GM19397 (cell line): Measurements from ENCODE around the gene ZNF814.
"Not testable (repeated sequence)": the region's sequence is repeated elsewhere in the genome, so short reads cannot be mapped to it uniquely, and the experiment has no call there.

Source experiments
- ATAC-seq: cut with Tn5 transposase; IDR thresholded peaks from one replicate; pipeline ENCODE4 v1.9.1; 2021; ENCODE audit warnings: mild to moderate bottlenecking, moderate library complexity; ENCODE audit not compliant: unreplicated experiment

ZNF814 gene

DNA sequence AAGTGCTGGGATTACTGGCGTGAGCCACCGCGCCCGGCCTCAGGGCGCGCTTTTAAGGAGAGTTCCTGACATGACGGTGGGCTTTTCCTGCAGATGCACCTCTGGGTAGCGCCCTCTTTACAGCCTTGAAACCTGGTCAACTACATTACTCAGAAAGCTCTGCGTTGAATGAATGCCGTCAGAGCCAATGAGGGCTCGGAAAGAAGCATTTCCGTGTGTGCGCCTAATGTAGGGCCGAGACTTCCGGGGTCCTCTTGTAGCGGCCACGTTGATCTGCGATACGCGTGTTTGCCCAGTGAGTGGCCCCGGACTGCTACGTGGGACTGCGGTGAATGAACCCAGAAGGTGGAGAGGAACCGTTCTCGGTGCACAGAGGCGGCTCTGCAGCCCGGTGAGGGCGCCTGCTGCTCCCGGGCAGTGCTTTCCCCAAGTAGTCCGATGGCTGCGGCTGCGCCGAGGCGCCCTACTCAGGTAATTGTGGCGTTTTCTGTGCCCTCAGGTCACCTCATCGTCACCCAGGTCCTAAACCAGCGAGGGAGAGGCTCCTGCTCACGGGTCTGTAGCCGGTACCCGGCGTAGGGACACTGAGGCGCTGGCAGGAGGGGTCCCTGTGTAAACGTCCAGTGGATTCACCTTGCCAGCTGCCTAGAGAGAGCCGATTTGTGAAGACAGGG is 69.2 kb downstream of the ZNF814 start:
- ATAC-seq = peak; percentile 80

DNA sequence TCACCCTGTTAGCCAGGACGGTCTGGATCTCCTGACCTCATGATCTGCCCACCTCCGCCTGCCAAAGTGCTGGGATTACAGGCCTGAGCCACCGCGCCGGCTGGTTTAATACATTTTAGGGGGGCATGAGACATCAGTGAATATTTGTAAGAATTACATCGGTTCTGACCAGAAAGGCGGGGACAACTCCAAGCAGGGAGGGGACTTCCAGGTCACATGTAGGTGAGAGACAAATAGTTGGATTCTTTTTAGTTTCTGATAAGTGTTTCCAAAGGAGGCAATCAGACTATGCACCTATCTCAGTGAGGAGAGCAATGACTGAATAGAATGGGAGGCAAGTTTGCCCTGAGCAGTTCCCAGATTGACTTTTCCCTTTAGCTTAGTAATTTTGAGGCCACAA is 70.5 kb downstream of the ZNF814 start:
- ATAC-seq = no peak

DNA sequence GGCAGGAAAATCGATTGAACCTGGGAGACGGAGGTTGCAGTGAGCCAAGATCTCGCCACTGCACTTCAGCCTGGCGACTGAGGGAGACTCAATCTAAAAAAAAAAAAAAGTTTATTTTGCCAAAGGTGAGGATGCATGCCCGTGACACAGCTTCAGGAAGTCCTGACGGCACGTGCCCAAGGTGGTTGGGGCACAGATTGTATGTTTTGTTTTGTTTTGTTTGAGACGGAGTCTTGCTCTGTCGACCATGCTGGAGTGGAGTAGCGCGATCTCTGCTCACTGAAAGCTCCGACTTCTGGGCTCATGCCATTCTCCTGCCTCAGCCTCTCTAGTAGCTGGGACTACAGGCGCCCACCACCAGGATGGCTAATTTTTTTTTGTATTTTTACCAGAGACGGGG is 70.9 kb downstream of the ZNF814 start:
- ATAC-seq = no peak

DNA sequence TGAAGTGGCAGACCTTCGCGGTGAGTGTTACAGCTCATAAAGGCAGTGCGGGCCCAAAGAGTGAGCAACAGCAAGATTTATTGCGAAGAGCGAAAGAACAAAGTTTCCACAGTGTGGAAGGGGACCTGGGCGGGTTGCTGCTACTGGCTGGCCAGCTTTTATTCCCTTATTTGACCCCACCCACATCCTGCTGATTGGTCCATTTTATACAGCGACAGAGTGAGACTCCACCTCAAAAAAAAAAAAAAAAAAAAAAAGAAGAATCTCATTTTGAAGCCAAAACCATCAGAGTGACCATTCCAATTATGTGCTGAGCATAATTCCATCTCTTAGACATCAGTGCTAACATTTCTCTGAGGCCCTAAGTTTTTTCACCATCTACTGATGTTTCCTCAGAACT is 72.2 kb downstream of the ZNF814 start:
- ATAC-seq = no peak

DNA sequence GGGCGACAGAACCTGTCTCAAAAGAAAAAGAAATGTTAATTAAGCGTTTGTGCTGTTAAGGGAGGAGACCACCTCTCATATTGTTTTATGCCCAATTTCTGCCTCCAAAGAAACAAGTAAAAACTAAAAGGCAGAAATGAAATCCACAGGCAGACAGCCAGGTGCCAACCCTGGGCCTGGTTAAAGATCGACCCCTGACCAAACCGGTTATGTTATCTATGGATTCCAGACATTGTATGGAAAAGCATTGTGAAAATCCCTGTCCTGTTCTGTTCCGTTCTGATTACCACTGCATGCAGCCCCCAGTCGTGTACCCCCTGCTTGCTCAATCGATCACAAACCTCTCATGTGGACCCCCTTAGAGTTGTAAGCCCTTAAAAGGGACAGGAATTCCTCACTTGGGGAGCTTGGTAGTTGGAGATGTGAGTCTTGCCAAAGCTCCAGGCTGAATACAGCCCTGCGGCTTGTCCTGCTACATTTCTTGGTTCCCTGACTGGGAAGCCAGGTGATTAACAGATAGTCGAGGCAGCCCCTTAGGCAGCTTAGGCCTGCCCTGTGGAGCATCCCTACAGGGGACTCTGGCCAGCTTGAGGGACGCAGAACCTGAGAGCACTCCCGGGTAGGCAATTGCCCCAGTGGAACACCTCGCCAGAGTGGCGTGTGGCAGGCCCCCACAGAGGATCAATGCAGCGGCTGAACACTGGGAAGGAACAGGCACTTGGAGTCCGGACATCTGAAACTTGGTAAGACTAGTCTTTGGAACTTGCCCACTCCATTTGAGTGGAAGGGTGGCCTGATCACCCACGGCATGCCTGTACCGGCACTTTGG is 73.4 kb downstream of the ZNF814 start:
- ATAC-seq = no peak

DNA sequence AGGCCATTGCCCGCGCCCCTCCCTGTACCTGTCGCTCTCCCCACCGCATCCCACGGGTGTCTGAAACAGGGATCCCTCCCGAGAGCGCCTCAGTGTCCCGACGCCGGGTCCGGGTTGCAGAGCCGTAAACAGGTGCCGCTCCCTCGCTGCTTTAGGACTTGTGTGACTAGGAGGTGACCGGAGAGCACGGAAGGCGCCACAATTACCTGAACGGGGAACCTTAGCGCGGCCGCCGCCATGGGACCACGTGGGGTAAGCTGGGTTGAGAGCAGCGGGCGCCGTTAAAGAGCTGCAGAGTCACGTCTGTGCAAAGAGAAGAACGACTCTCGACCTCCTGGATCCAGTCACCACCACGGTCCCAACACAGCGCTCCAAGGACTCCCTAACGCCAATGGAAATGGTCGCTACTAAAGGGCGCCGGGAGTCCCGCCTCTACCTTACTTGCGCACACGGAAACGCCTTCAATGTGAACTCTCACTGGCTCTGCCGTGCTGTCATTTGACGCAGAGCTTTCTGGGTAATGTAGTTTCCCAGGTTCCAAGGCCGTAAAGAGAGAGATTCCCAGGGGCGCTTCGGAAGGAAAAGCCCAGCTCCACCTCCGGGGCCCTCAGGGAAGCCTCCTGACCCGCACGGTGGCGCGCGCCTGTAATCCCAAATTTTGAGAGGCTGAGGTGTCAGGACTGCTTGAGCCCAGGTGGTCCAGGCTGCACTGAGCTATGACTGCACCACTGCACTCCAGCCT is 74.2 kb downstream of the ZNF814 start, which contains the start of gene ZNF552:
Gene ZNF552, minus strand, starts transcription at position 409 of the 742 bp plus-strand sequence. Its CDS starts 170 bp downstream, at position 239.
- ATAC-seq = peak; percentile 77

DNA sequence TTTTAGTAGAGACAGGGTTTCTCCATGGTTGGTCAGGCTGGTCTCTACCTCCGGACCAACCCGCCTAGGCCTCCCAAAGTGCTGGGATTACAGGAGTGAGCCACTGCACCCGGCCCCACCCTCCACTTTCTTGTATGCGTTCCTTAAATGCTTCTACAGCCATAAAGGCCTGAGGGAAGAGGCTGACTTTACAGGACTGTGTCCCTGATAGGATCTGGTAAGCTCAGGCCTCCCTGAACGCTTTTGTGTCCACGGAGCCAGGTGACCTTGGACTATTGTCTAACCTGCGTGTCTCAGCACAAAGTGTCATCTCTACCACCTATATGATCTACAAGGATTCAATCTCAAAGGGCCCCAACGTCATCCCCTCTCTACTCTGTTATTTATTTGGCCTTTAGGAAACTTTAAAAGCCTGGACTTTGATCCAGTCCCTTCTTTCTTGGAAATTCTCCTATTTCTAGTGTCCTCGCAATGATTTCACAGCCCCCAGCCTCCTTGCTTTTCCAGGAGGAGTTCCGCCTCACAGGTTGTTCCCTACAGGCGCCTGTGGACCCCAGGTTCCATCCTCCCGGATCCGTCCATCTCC is 74.8 kb downstream of the ZNF814 start:
- ATAC-seq = no peak

DNA sequence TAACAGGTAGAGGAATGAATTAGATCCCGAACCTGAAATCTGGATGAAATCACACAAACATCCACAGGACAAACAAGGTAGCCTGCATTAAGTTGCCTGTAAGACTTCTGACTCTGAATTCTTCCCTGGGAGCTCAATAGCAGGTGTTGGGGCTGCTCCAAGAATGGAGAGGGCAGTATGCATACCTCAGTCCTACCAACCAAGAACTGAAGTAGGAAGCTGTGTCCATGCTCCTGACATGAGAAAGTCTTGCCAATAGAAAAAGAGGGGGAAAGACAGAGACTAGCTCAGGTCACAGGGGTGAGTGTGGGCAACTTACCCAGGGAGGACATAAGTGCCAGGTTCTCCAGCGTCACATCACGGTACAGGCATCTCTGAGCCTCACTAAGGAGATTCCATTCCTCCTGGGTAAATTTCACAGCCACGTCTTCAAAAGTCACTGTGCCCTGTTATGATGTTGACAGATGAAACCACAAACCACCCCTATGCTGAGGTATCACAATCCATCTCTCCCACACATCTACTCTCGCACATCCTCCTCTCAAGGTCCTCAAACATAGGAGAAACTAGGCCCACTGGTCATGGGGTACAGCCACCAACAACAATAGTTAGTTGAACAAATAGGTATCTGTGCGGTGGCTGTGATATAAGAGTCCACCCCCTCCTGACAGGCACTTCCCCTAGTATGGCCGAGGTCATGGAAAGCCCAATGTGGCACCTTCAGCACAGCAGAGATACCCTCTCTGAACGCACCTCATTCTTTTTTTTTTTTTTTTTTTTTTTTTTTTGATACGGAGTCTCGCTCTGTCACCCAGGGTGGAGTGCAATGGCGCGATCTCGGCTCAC is 75.6 kb downstream of the ZNF814 start:
- ATAC-seq = not testable (repeated sequence)

DNA sequence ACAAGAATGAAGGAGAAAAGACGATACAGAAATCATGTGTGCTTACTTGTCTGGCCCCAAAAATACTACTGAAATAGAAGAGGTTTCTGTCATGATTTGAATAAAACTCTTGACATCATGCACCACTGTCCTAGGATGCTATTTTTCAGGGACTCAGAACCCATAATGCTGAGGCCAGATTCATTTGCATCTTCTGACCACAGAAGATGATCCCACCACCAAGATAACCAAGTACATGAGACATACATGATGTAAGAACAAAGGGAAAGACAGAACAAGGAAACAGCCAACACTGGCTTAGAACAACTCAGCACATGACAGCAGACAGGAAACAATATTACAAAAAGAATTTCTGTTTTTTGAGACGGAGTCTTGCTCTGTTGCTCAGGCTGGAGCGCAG is 76.6 kb downstream of the ZNF814 start:
- ATAC-seq = no peak

DNA sequence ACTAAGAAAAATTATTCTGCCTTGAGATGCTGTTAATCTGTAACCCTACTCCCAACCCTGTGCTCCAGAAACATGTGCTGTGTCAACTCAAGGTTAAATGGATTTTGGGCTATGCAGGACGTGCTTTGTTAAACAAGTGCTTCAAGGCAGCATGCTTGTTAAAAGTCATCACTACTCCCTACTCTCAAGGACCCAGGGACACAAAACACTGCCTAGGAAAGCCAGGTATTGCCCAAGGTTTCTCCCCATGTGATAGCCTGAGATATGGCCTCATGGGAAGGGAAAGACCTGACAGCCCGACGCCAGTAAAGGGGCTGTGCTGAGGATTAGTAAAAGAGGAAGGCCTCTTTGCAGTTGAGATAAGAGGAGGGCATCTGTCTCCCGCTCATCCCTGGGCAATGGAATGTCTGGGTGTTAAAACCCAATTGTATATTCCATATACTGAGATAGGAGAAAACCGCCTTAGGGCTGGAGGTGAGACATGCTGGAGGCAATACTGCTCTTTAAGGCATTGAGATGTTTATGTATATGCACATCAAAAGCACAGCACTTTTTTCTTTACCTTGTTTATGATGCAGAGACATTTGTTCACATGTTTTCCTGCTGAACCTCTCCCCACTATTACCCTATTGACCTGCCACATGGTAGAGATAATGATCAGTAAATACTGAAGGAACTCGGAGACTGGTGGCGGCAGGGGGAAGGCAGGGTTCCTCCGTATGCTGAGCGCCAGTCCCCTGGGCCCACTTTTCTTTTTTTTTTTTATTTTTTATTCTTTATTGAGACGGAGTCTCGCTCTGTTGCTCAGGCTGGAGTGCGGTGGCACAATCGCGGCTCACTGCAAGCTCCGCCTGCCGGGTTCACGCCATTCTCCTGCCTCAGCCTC is 78.2 kb downstream of the ZNF814 start:
- ATAC-seq = not testable (repeated sequence)

DNA sequence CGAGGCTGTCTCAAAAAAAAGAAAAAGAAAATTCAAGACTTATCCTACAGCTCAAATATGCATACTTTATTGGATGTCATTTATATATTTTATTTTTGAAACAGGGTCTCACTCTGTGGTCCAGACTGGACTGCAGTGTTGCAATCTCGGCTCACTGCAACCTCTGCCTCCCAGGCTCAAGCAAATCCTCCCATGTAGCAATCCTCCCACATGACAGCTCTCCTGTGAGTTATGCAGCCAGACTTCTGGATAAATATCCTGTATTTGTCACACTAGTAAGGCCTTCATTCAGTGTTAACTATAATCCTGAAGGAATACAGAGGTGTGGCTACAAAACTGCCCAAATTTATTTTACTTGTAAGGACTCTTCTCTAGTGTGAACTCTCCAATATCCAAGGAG is 81.3 kb downstream of the ZNF814 start:
- ATAC-seq = no peak

DNA sequence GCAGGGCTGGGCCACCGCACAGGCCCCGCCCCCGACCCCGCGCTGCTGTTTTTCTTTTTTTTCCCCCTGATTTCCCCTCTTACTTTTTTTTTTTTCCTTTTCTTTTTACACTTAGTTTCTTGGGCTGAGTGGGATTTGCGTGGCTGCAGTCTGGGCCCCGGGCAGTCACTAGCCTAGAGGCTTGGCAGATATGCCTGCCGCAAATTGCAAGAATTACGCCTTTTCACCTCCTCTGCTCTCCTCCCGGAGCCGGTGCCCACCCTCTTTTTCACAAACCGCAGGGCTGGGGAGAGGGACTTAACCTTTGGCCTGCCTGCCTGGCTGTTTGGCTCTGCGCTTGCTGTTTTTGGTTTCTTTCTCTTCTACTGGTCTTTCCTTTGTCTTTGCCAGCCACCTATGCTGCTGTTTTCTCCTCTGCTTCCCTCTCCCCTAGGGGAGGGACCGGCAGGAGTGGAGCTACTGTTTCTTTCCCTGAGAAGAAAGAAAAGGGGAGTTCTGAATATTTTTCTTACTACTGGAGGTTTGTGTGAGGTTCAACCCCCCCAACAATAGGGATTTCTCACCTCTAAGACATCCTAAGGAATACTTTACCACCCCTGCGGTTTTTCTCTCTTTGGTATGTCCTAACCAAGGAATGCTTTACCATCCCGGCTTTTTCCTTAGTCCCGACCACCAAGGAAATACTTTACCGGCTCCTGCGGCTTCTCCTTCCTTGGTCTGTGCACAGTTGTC is 85.1 kb downstream of the ZNF814 start:
- no peak for ATAC-seq

DNA sequence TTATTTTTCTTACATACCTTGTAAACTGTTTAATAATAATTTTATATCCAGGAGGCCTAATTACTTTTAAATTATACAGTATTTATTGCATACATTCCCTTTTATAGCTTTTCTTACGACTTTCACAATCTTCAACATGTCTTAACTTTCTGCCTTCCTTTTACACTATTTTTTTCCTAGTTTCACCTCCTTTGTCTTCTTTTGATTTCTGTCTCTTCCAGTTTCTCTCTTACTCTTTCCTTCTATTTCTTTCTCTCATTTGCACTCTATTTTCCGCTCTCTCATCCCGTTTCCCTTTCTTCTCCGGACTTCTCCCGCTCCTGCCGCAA is 85.6 kb downstream of the ZNF814 start:
- ATAC-seq = no peak

DNA sequence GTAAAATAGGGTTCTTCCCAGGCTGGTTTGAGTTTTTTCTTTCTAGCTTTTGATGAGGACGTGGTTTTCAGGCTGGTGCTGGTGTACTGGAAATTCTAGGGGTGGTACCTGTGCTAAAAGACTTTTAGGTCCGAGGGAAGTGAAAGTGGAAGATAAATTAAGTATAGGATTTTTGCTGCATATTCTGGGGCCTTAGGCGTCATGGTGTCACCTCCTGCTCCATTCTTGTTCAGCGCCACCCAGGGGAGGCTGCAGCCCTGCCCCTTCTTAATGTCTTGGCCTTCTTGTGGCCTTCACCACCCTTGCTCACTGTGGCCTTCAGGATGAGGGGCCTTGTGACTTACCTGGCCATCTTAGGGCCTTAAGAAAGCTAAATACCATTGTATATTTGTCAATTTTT is 86.6 kb downstream of the ZNF814 start:
- ATAC-seq = no peak

DNA sequence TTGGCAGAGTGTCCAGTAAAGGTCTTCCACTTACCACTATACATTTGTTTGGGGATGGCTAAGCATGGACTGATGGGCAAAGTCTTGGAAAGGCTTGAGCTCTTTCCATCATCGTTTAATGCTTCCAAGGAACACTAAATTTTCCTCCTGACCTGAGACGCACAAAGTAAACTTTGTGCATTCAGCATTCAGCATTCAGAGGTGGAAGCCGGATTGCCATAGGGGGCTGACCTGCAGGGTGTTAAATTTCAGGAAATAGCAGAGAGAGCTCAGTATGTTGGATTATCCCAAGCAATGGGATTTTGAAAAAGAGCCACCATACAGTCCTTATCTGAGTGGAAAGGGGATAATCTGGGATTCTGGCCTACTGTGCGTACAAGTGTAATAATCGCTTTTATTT is 88.1 kb downstream of the ZNF814 start:
- no peak for ATAC-seq
